Neural progenitor cell (in vitro differentiated cells): ENCODE data around the gene GJC2. TPM values are rescaled to one million over a fixed set of nuclear protein-coding genes. Genes with fewer than 3 reads are reported as not detected.

Experiments
- DNase-seq: peaks from one replicate; pipeline ENCODE4 v3.0.0-alpha.2; 2016; ENCODE audit warnings: low spot score
- H2AFZ ChIP-seq: fragments of 200-600 bp; sonication (generic); replicated peaks from 2 replicates; pipeline ENCODE4 v1.6.1; 2016; ENCODE audit warnings: antibody characterized with exemption
- H3F3A ChIP-seq: fragments of 200-600 bp; sonication (generic); 2 replicates; pipeline ENCODE4 v1.6.1; 2016; ENCODE audit warnings: antibody characterized with exemption, low read depth
- H3K27ac ChIP-seq: fragments of 200-600 bp; sonication (generic); 2 replicates; pipeline ENCODE4 v1.5.1; 2016; ENCODE audit warnings: mild to moderate bottlenecking
- H3K27me3 ChIP-seq: fragments of 200-600 bp; sonication (generic); 2 replicates; pipeline ENCODE4 v1.6.1; 2016; ENCODE audit warnings: mild to moderate bottlenecking, moderate library complexity
- H3K36me3 ChIP-seq: fragments of 200-600 bp; sonication (generic); 2 replicates; pipeline ENCODE4 v1.5.1; 2016
- H3K4me1 ChIP-seq: fragments of 200-600 bp; sonication (generic); 2 replicates; pipeline ENCODE4 v1.6.1; 2016; ENCODE audit warnings: mixed run types
- H3K4me2 ChIP-seq: fragments of 200-600 bp; sonication (generic); 2 replicates; pipeline ENCODE4 v1.6.1; 2016
- H3K4me3 ChIP-seq: fragments of 200-600 bp; sonication (generic); 2 replicates; pipeline ENCODE4 v1.5.1; 2016
- H3K79me2 ChIP-seq: fragments of 200-600 bp; sonication (generic); 2 replicates; pipeline ENCODE4 v1.6.1; 2016; ENCODE audit warnings: low read depth
- H3K9ac ChIP-seq: fragments of 200-600 bp; sonication (generic); 2 replicates; pipeline ENCODE4 v1.6.1; 2016
- H3K9me3 ChIP-seq: fragments of 200-600 bp; sonication (generic); 2 replicates; pipeline ENCODE4 v1.5.1; 2016; ENCODE audit warnings: low read depth
- H4K20me1 ChIP-seq: fragments of 200-600 bp; sonication (generic); 2 replicates; pipeline ENCODE4 v1.6.1; 2016; ENCODE audit warnings: low read depth
- H3K27ac Mint-ChIP-seq: 3 replicates; pipeline ENCODE4 v1.8.0; 2021; ENCODE audit warnings: mixed read lengths
- H3K27me3 Mint-ChIP-seq: 2 replicates; pipeline ENCODE4 v1.8.0; 2022; ENCODE audit warnings: low read depth, mild to moderate bottlenecking, inconsistent platforms, moderate library complexity, mixed read lengths; ENCODE audit not compliant: insufficient read depth
- H3K36me3 Mint-ChIP-seq: 3 replicates; pipeline ENCODE4 v1.8.0; 2021; ENCODE audit warnings: mixed read lengths
- H3K4me1 Mint-ChIP-seq: 3 replicates; pipeline ENCODE4 v1.8.0; 2021; ENCODE audit warnings: mixed read lengths
- H3K4me3 Mint-ChIP-seq: 3 replicates; pipeline ENCODE4 v1.8.0; 2021; ENCODE audit warnings: mild to moderate bottlenecking, moderate library complexity, mixed read lengths
- H3K9me3 Mint-ChIP-seq: 3 replicates; pipeline ENCODE4 v1.8.0; 2020; ENCODE audit warnings: mixed read lengths
- CTCF ChIP-seq: fragments of 200-600 bp; sonication (generic); IDR thresholded peaks from 2 replicates; pipeline ENCODE4 v1.5.1; 2017; ENCODE audit warnings: antibody characterized with exemption, mild to moderate bottlenecking
- EZH2 ChIP-seq: fragments of 200-600 bp; sonication (generic); IDR thresholded peaks from 2 replicates; pipeline ENCODE4 v1.6.1; 2017; ENCODE audit warnings: antibody characterized with exemption, mild to moderate bottlenecking, moderate library complexity
- EZH2phosphoT487 ChIP-seq: fragments of 200-600 bp; sonication (generic); IDR thresholded peaks from 2 replicates; pipeline ENCODE4 v1.6.1; 2017; ENCODE audit warnings: antibody characterized with exemption
- total RNA-seq: library from RNA; depleted of rRNA; stranded (reverse); fragments of >200 nt; gene quantifications from 2 replicates; pipeline ENCODE4 v1.2.3, GENCODE V29; 2015; ENCODE audit warnings: low replicate concordance

The GJC2 gene
- total RNA-seq, 1 donor from 2014 or later: not detected

- Histone ChIP-seq H2AFZ (no peak overlapping the region), H3K4me1 (peaks cover 11% of the 10 kb centered on the region), H3K4me2 (no peak overlapping the region), H3K36me3 (no peaks in the 10 kb centered on the region), H3F3A (peaks cover 17% of the 10 kb centered on the region), H3K27me3 (peaks cover 8% of the 10 kb centered on the region), H4K20me1 (peaks cover 15% of the 10 kb centered on the region), H3K4me3 (no peak overlapping the region), H3K27ac (no peak overlapping the region), H3K9me3 (no peaks in the 10 kb centered on the region), H3K9ac (no peak overlapping the region), H3K79me2 (peaks cover 30% of the 10 kb centered on the region)
- TF ChIP-seq EZH2phosphoT487 (no peak), EZH2 (no peak), CTCF (no peak)
- H3K4me1 Mint-ChIP-seq: peaks cover 33% of the 10 kb centered on the region
- peaks cover 4% of the 10 kb centered on the region for H3K36me3 Mint-ChIP-seq
- peaks cover 15% of the 10 kb centered on the region for H3K27me3 Mint-ChIP-seq
- no peak for DNase-seq
- H3K9me3 Mint-ChIP-seq: no peaks in the 10 kb centered on the region
- peak overlapping the region; percentile 95 for H3K4me3 Mint-ChIP-seq
- H3K27ac Mint-ChIP-seq: no peak overlapping the region
These were observed 44.3 kb upstream of the GJC2 start for GRCh38 chr1:228105270-228105995.

- Mint-ChIP-seq H3K9me3 (no peaks in the 10 kb centered on the region), H3K27me3 (peaks cover 19% of the 10 kb centered on the region), H3K36me3 (peaks cover 4% of the 10 kb centered on the region), H3K4me1 (peaks cover 33% of the 10 kb centered on the region), H3K27ac (no peak overlapping the region), H3K4me3 (peak overlapping the region; percentile 70)
- Histone ChIP-seq H3K4me2 (no peak overlapping the region), H3F3A (peaks cover 17% of the 10 kb centered on the region), H3K36me3 (no peaks in the 10 kb centered on the region), H3K9me3 (no peaks in the 10 kb centered on the region), H3K27me3 (peaks cover 8% of the 10 kb centered on the region), H3K79me2 (peaks cover 30% of the 10 kb centered on the region), H3K4me3 (no peak overlapping the region), H3K4me1 (peaks cover 11% of the 10 kb centered on the region), H3K9ac (no peak overlapping the region), H2AFZ (no peak overlapping the region), H4K20me1 (peaks cover 8% of the 10 kb centered on the region), H3K27ac (no peak overlapping the region)
- DNase-seq: no peak
- TF ChIP-seq EZH2phosphoT487 (no peak), EZH2 (no peak), CTCF (no peak)
These were observed 43.5 kb upstream of the GJC2 start for GRCh38 chr1:228105996-228106799.

DNA sequence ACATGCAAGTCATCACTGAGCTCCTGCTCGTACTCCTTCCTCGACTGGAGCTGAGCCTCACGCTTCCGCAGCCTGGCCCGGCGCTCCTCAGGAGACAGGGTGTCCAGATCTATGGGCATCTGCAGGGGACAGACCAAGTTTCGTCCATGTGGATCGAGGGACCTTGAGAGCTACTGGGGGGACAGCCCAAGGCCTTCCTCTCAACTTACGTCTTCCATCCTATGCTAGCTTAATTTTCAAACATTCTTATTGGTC, 43.0 kb upstream of the GJC2 start:
- Mint-ChIP-seq H3K36me3 (no peaks in the 10 kb centered on the region), H3K27me3 (peaks cover 19% of the 10 kb centered on the region), H3K9me3 (no peaks in the 10 kb centered on the region), H3K4me3 (peak overlapping the region; percentile 70), H3K4me1 (peaks cover 28% of the 10 kb centered on the region), H3K27ac (no peak overlapping the region)
- Histone ChIP-seq H3K9me3 (no peaks in the 10 kb centered on the region), H3K79me2 (peaks cover 25% of the 10 kb centered on the region), H2AFZ (no peak overlapping the region), H3K4me1 (peaks cover 11% of the 10 kb centered on the region), H3K36me3 (no peaks in the 10 kb centered on the region), H3K4me2 (no peak overlapping the region), H4K20me1 (peaks cover 3% of the 10 kb centered on the region), H3K9ac (no peak overlapping the region), H3K4me3 (no peak overlapping the region), H3F3A (peaks cover 13% of the 10 kb centered on the region), H3K27me3 (peaks cover 8% of the 10 kb centered on the region), H3K27ac (no peak overlapping the region)
- TF ChIP-seq EZH2: no peak
- no peak for TF ChIP-seq EZH2phosphoT487
- no peak for TF ChIP-seq CTCF
- DNase-seq: no peak
